IMR-90 (cell line): ENCODE data around the gene RANBP9.

ENCODE experiments used
- BHLHE40 ChIP-seq: fragments of 150-350 bp; IDR thresholded peaks from 2 replicates; pipeline ENCODE4 v1.6.1; 2016; ENCODE audit warnings: mild to moderate bottlenecking, low read depth, low read length
- CEBPB ChIP-seq: IDR thresholded peaks from 2 replicates; pipeline ENCODE4 v1.6.1; 2012; ENCODE audit warnings: low read depth, low read length, improper control_type of control experiment
- FOS ChIP-seq: fragments of 150-350 bp; IDR thresholded peaks from 2 replicates; pipeline ENCODE4 v1.6.1; 2016; ENCODE audit warnings: low read depth, low read length
- MAFK ChIP-seq: IDR thresholded peaks from 2 replicates; pipeline ENCODE4 v1.6.1; 2012; ENCODE audit warnings: low read depth, low read length, improper control_type of control experiment
- MXI1 ChIP-seq: IDR thresholded peaks from 2 replicates; pipeline ENCODE4 v1.6.1; 2012; ENCODE audit warnings: low read depth, mild to moderate bottlenecking, low read length, moderate library complexity, borderline replicate concordance
- NFE2L2 ChIP-seq: fragments of 150-350 bp; IDR thresholded peaks from 2 replicates; pipeline ENCODE4 v1.6.1; 2016; ENCODE audit warnings: low read depth, mild to moderate bottlenecking, low read length
- POLR2A ChIP-seq: IDR thresholded peaks from 2 replicates; pipeline ENCODE4 v1.6.1; 2012; ENCODE audit warnings: mild to moderate bottlenecking, low read depth, low read length
- RFX5 ChIP-seq: IDR thresholded peaks from 2 replicates; pipeline ENCODE4 v1.8.0; 2012; ENCODE audit warnings: low read depth, mild to moderate bottlenecking, low read length, moderate library complexity
- SMC3 ChIP-seq: fragments of 150-350 bp; IDR thresholded peaks from 2 replicates; pipeline ENCODE4 v1.6.1; 2016; ENCODE audit warnings: low read depth, mild to moderate bottlenecking, antibody characterized with exemption, low read length, moderate library complexity
- TF ChIP-seq, protein P1 (sequence below): conservative IDR thresholded peaks from 2 replicates; pipeline ENCODE4 v1.5.1; 2012; ENCODE audit warnings: mild to moderate bottlenecking, low read depth, low read length, improper control_type of control experiment
- TF ChIP-seq, protein P2 (sequence below): fragments of 150-350 bp; IDR thresholded peaks from 2 replicates; pipeline ENCODE4 v1.6.1; 2017; ENCODE audit warnings: mild to moderate bottlenecking, antibody characterized with exemption, low read length, low read depth

DNA sequence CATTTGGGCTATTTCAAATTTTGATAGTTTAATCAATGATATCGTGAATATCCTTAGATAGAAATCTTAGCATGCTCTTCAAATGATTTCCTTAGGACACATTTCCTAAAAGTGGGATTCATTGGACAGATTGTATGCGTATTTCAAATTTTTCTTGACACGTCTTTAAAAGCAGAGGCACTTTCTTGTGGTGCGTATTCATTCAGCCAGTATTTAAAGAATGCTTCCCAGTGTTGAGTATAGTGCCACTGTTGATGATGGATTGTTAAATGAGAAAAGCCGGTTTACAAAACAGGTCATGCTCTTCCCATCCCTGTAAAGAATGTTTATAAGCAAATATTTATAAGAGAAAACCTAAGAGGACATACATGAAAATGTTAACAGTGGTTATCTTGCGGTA lies 111.6 kb downstream of the RANBP9 start:
- TF ChIP-seq, protein P1, sequence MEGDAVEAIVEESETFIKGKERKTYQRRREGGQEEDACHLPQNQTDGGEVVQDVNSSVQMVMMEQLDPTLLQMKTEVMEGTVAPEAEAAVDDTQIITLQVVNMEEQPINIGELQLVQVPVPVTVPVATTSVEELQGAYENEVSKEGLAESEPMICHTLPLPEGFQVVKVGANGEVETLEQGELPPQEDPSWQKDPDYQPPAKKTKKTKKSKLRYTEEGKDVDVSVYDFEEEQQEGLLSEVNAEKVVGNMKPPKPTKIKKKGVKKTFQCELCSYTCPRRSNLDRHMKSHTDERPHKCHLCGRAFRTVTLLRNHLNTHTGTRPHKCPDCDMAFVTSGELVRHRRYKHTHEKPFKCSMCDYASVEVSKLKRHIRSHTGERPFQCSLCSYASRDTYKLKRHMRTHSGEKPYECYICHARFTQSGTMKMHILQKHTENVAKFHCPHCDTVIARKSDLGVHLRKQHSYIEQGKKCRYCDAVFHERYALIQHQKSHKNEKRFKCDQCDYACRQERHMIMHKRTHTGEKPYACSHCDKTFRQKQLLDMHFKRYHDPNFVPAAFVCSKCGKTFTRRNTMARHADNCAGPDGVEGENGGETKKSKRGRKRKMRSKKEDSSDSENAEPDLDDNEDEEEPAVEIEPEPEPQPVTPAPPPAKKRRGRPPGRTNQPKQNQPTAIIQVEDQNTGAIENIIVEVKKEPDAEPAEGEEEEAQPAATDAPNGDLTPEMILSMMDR: no peak
- no peak for TF ChIP-seq POLR2A
- TF ChIP-seq SMC3: no peak
- TF ChIP-seq FOS: no peak
- no peak for TF ChIP-seq NFE2L2
- no peak for TF ChIP-seq BHLHE40
- TF ChIP-seq CEBPB: no peak
- TF ChIP-seq, protein P2, sequence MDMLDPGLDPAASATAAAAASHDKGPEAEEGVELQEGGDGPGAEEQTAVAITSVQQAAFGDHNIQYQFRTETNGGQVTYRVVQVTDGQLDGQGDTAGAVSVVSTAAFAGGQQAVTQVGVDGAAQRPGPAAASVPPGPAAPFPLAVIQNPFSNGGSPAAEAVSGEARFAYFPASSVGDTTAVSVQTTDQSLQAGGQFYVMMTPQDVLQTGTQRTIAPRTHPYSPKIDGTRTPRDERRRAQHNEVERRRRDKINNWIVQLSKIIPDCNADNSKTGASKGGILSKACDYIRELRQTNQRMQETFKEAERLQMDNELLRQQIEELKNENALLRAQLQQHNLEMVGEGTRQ: no peak
- TF ChIP-seq MAFK: no peak
- no peak for TF ChIP-seq MXI1
- no peak for TF ChIP-seq RFX5
